OCI-LY7 (cell line): ENCODE results near the gene PDRG1. TPM values are rescaled to one million over a fixed set of nuclear protein-coding genes. Genes with fewer than 3 reads are reported as not detected.

Experiments
- BruUV-seq: library from RNA; stranded (reverse); fragments of 400-500 nt; replicated peaks from 2 replicates; lab custom pipeline; 2021; lab: Mats Ljungman, UMichigan
- CTCF ChIA-PET: fragments of 300-600 bp; sonication (Branson Sonifier 250); formaldehyde crosslinking; loops from one replicate; lab custom pipeline; 2022; ENCODE audit warnings: antibody characterized with exemption; ENCODE audit not compliant: unreplicated experiment; lab: Charles Lee
- POLR2A ChIA-PET: fragments of 300-600 bp; sonication (Branson Sonifier 250); formaldehyde crosslinking; loops from one replicate; lab custom pipeline; 2022; ENCODE audit warnings: antibody characterized with exemption; lab: Charles Lee
- DNase-seq: peaks from one replicate; pipeline ENCODE4 v3.0.0-alpha.2; 2015; ENCODE audit warnings: low spot score
- H2AFZ ChIP-seq: fragments of 200-600 bp; sonication (generic), shearing (Covaris generic); 2 replicates; pipeline ENCODE4 v1.6.1; 2014; ENCODE audit warnings: mild to moderate bottlenecking, antibody characterized with exemption, low read length, moderate library complexity
- H3K27ac ChIP-seq: fragments of 200-600 bp; sonication (generic); 2 replicates; pipeline ENCODE4 v1.5.1; 2014; ENCODE audit warnings: mixed run types, low read depth, mild to moderate bottlenecking, moderate library complexity, low read length, inconsistent platforms; ENCODE audit not compliant: poor library complexity, severe bottlenecking
- H3K36me3 ChIP-seq: fragments of 200-600 bp; sonication (generic); 2 replicates; pipeline ENCODE4 v1.6.1; 2014; ENCODE audit warnings: mild to moderate bottlenecking, antibody characterized with exemption, low read length, moderate library complexity, mixed read lengths; ENCODE audit not compliant: insufficient read depth
- H3K4me1 ChIP-seq: fragments of 200-600 bp; sonication (generic); 2 replicates; pipeline ENCODE4 v1.5.1; 2014; ENCODE audit warnings: mild to moderate bottlenecking, low read length; ENCODE audit not compliant: insufficient read depth, poor library complexity, severe bottlenecking
- H3K4me2 ChIP-seq: fragments of 200-600 bp; sonication (generic); 2 replicates; pipeline ENCODE4 v1.6.1; 2014; ENCODE audit warnings: mild to moderate bottlenecking, low read length
- H3K4me3 ChIP-seq: fragments of 200-600 bp; sonication (generic); 2 replicates; pipeline ENCODE4 v1.5.1; 2014; ENCODE audit warnings: mild to moderate bottlenecking, low read depth, low read length; ENCODE audit not compliant: poor library complexity, severe bottlenecking
- H3K79me2 ChIP-seq: fragments of 200-600 bp; sonication (generic); 2 replicates; pipeline ENCODE4 v1.6.1; 2016; ENCODE audit warnings: low read depth, mild to moderate bottlenecking, low read length, moderate library complexity, mixed read lengths; ENCODE audit not compliant: insufficient read depth
- H3K9me2 ChIP-seq: fragments of 200-600 bp; sonication (generic); 2 replicates; pipeline ENCODE4 v1.6.1; 2016; ENCODE audit warnings: mild to moderate bottlenecking, low read length, mixed read lengths; ENCODE audit not compliant: insufficient read depth
- H3K9me3 ChIP-seq: fragments of 200-600 bp; sonication (generic); 2 replicates; pipeline ENCODE4 v1.6.1; 2014; ENCODE audit warnings: mild to moderate bottlenecking, mixed run types, low read length, mixed read lengths
- H4K20me1 ChIP-seq: fragments of 200-600 bp; sonication (generic); 2 replicates; pipeline ENCODE4 v1.6.1; 2014; ENCODE audit warnings: mild to moderate bottlenecking, antibody characterized with exemption, low read length, moderate library complexity, mixed read lengths; ENCODE audit not compliant: insufficient read depth
- CTCF ChIP-seq: fragments of 200-600 bp; sonication (generic); conservative IDR thresholded peaks from 2 replicates; pipeline ENCODE4 v1.5.1; 2014; ENCODE audit warnings: mild to moderate bottlenecking, antibody characterized with exemption, low read length, moderate library complexity, mixed read lengths
- EZH2phosphoT487 ChIP-seq: fragments of 200-600 bp; sonication (generic); IDR thresholded peaks from 2 replicates; pipeline ENCODE4 v1.6.1; 2018; ENCODE audit warnings: low read depth, borderline replicate concordance, mild to moderate bottlenecking, mixed run types, antibody characterized with exemption, low read length, moderate library complexity, mixed read lengths
- intact Hi-C: fragments of 100-400 bp; cut with micrococcal nuclease; formaldehyde crosslinking; loops from one replicate; pipeline ENCODE4 v1.10.0; 2022; ENCODE audit not compliant: unreplicated experiment
- total RNA-seq, 2 experiments: library from RNA; depleted of rRNA in 1 of 2; stranded (reverse); fragments of >200 nt in 1 of 2; shearing (Covaris generic) in 1 of 2; gene quantifications; 2 replicates each; pipeline ENCODE4 v1.2.3, GENCODE V29; 2014 to 2022

The PDRG1 gene
- total RNA-seq, 2 experiments from 2014 or later = 9.7 to 22.5 TPM

GRCh38 chr20:31920275-31920855 is 31.5 kb downstream of the PDRG1 start:
- ChIA-PET CTCF (no interaction called here), POLR2A (no interaction called here)
- H2AFZ ChIP-seq = no peak overlapping the region
- H3K4me3 ChIP-seq = no peak overlapping the region
- no peak overlapping the region for H3K27ac ChIP-seq
- no peaks in the 10 kb centered on the region for H3K79me2 ChIP-seq
- H3K4me2 ChIP-seq = no peak overlapping the region
- TF ChIP-seq EZH2phosphoT487 (no peak), CTCF (no peak)
- H4K20me1 ChIP-seq = no peaks in the 10 kb centered on the region
- no peak for DNase-seq
- H3K9me3 ChIP-seq = no peaks in the 10 kb centered on the region
- H3K36me3 ChIP-seq = no peaks in the 10 kb centered on the region
- H3K4me1 ChIP-seq = no peaks in the 10 kb centered on the region
- H3K9me2 ChIP-seq = no peaks in the 10 kb centered on the region
- no TSS peak for BruUV-seq
- intact Hi-C loops = no loop called here

- Histone ChIP-seq H3K4me3 (no peak overlapping the region), H3K4me2 (no peak overlapping the region), H3K4me1 (no peaks in the 10 kb centered on the region), H3K79me2 (no peaks in the 10 kb centered on the region), H2AFZ (no peak overlapping the region), H4K20me1 (no peaks in the 10 kb centered on the region), H3K9me2 (no peaks in the 10 kb centered on the region), H3K27ac (no peak overlapping the region), H3K9me3 (no peaks in the 10 kb centered on the region), H3K36me3 (no peaks in the 10 kb centered on the region)
- intact Hi-C loops = no loop called here
- POLR2A ChIA-PET = interaction anchor here (1.1 kb wide), 1 partner anchor 22 kb away, joined by 3 read pairs; no protein-coding TSS in a partner anchor
- BruUV-seq = no TSS peak
- CTCF ChIA-PET = no interaction called here
- TF ChIP-seq CTCF = no peak
- TF ChIP-seq EZH2phosphoT487 = no peak
- no peak for DNase-seq
Observed at GRCh38 chr20:31919410-31920155, 32.3 kb downstream of the PDRG1 start.
